PC-9 (cell line): ENCODE measurements around the gene IL17C. TPM values are rescaled to one million over a fixed set of nuclear protein-coding genes. Genes with fewer than 3 reads are reported as not detected.

Source experiments
- BruUV-seq: library from RNA; stranded (reverse); fragments of 400-500 nt; replicated peaks from 2 replicates; lab custom pipeline; 2021; lab: Mats Ljungman, UMichigan
- CTCF ChIA-PET: fragments of 300-600 bp; sonication (Branson Sonifier 250); formaldehyde crosslinking; loops from one replicate; lab custom pipeline; 2022; ENCODE audit warnings: antibody characterized with exemption; lab: Charles Lee
- POLR2A ChIA-PET: fragments of 300-600 bp; sonication (Branson Sonifier 250); formaldehyde crosslinking; loops from one replicate; lab custom pipeline; 2022; ENCODE audit warnings: antibody characterized with exemption; ENCODE audit not compliant: unreplicated experiment; lab: Charles Lee
- DNase-seq, 2 experiments: peaks; one replicate each; pipeline versions ENCODE4 v3.0.0 to v3.0.0-alpha.2; 2015 to 2022; ENCODE audit warnings: mixed read lengths in 1 of 2
- H2AFZ ChIP-seq: fragments of 200-600 bp; sonication (generic); 2 replicates; pipeline ENCODE4 v1.8.1; 2017; ENCODE audit warnings: antibody characterized with exemption
- H3F3A ChIP-seq: fragments of 200-600 bp; sonication (generic); 2 replicates; pipeline ENCODE4 v1.8.1; 2017; ENCODE audit warnings: antibody characterized with exemption, mild to moderate bottlenecking, low read depth; ENCODE audit not compliant: insufficient read depth
- H3K27ac ChIP-seq: fragments of 200-600 bp; sonication (generic); 2 replicates; pipeline ENCODE4 v1.6.1; 2016; ENCODE audit warnings: mixed run types
- H3K27me3 ChIP-seq: fragments of 200-600 bp; sonication (generic); 2 replicates; pipeline ENCODE4 v1.6.1; 2016; ENCODE audit warnings: low read depth, mixed run types; ENCODE audit not compliant: insufficient read depth
- H3K36me3 ChIP-seq: fragments of 200-600 bp; sonication (generic); 2 replicates; pipeline ENCODE4 v1.6.1; 2016; ENCODE audit warnings: low read depth, mixed run types
- H3K4me1 ChIP-seq: fragments of 200-600 bp; sonication (generic); replicated peaks from 2 replicates; pipeline ENCODE4 v1.6.1; 2016; ENCODE audit warnings: mixed run types; ENCODE audit not compliant: insufficient read depth
- H3K4me2 ChIP-seq: fragments of 200-600 bp; sonication (generic); 2 replicates; pipeline ENCODE4 v1.6.1; 2017; ENCODE audit warnings: mixed run types
- H3K4me3 ChIP-seq: fragments of 200-600 bp; sonication (generic); 2 replicates; pipeline ENCODE4 v1.6.1; 2016; ENCODE audit warnings: mixed run types
- H3K79me2 ChIP-seq: fragments of 200-600 bp; sonication (generic); 2 replicates; pipeline ENCODE4 v1.6.1; 2017; ENCODE audit warnings: low read depth, mixed run types
- H3K9me2 ChIP-seq: fragments of 200-600 bp; sonication (generic); 2 replicates; pipeline ENCODE4 v1.8.1; 2017; ENCODE audit warnings: mild to moderate bottlenecking; ENCODE audit not compliant: insufficient read depth
- H3K9me3 ChIP-seq: fragments of 200-600 bp; sonication (generic); 2 replicates; pipeline ENCODE4 v1.8.1; 2016; ENCODE audit warnings: low read depth; ENCODE audit not compliant: insufficient read depth
- H4K20me1 ChIP-seq: fragments of 200-600 bp; sonication (generic); 2 replicates; pipeline ENCODE4 v1.8.1; 2017; ENCODE audit not compliant: insufficient read depth
- EZH2 ChIP-seq: fragments of 200-600 bp; sonication (generic); IDR thresholded peaks from 2 replicates; pipeline ENCODE4 v1.8.0; 2017; ENCODE audit warnings: antibody characterized with exemption, low read depth
- intact Hi-C: fragments of 100-400 bp; cut with micrococcal nuclease; formaldehyde crosslinking; loops from one replicate; pipeline ENCODE4 v1.10.0; 2022; ENCODE audit not compliant: unreplicated experiment
- total RNA-seq: library from RNA; stranded (reverse); gene quantifications from 2 replicates; pipeline ENCODE4 v1.2.3, GENCODE V29; 2021
- TF ChIP-seq, protein P1 (sequence below): fragments of 200-600 bp; sonication (generic); conservative IDR thresholded peaks from 2 replicates; pipeline ENCODE4 v1.6.1; 2017; ENCODE audit warnings: mixed run types, antibody characterized with exemption, mild to moderate bottlenecking, moderate library complexity

IL17C gene
- total RNA-seq, 1 experiment from 2014 or later = not detected

DNA sequence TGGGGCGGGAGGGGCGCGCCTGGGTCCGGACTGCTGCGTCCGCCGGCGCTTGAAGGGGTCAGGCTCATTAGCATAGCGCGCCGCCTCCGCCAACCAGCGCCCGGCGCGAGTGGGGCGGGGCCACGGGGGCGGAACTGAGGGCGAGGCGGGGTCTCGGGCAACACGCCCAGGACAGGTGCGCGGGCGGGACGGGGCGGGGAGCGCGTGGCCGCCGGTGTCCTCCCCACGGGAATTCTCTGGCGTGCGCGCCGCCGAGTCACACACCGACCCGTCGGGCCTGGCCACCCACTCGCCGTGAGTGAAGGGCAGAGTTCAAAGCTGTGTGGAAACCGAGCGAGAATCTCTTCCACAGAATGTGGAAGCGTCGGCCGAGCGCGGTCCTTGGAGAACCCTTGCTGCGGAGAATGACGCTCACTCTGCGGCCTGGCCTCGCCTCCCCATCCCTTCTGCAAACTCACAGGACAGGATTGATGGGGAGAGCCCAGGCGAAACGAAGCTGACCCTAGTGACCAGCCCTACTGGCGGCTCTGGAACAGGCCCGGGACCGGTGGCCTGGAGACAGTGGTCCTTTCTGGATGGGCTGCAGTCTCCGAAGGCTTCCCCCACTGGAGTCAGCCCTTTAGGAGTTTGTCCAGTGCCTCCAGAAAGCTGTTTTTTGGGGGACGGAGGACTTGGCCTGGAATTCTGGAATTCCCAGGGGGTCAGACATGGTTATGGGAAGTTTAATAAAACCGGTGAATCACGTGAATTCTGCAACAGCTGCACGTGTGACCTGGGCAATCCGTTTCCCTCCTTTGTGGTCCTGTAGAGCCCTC, 48.3 kb downstream of the IL17C start, which contains the start of gene SNAI3:
TSS of gene SNAI3 (minus strand) at position 69 of the 815 bp plus-strand sequence. CDS start 101 bp downstream, outside the sequence.
- no peak for TF ChIP-seq EZH2
- TF ChIP-seq, protein P1, sequence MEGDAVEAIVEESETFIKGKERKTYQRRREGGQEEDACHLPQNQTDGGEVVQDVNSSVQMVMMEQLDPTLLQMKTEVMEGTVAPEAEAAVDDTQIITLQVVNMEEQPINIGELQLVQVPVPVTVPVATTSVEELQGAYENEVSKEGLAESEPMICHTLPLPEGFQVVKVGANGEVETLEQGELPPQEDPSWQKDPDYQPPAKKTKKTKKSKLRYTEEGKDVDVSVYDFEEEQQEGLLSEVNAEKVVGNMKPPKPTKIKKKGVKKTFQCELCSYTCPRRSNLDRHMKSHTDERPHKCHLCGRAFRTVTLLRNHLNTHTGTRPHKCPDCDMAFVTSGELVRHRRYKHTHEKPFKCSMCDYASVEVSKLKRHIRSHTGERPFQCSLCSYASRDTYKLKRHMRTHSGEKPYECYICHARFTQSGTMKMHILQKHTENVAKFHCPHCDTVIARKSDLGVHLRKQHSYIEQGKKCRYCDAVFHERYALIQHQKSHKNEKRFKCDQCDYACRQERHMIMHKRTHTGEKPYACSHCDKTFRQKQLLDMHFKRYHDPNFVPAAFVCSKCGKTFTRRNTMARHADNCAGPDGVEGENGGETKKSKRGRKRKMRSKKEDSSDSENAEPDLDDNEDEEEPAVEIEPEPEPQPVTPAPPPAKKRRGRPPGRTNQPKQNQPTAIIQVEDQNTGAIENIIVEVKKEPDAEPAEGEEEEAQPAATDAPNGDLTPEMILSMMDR = no peak
- no peaks in the 10 kb centered on the region for H4K20me1 ChIP-seq
- H3K4me3 ChIP-seq = peak within 1 kb of the TSS; percentile 88
- H3K27ac ChIP-seq = no peak within 1 kb of the TSS
- peak within 1 kb of the TSS; percentile 90 for H3K4me2 ChIP-seq
- no peaks in the 10 kb centered on the region for H3K79me2 ChIP-seq
- intact Hi-C loops = loop anchor here (5.0 to 10.0 kb wide), 2 partner anchors 126 to 232 kb away; partner anchors contain the start of genes APRT and ZFPM1
- H2AFZ ChIP-seq = peak within 1 kb of the TSS; percentile 92
- peaks cover 20% of the 10 kb centered on the region for H3K4me1 ChIP-seq
- DNase-seq = peak; percentile 64 to 94
- H3K36me3 ChIP-seq = no peaks in the 10 kb centered on the region
- BruUV-seq = no TSS peak
- peaks cover 16% of the 10 kb centered on the region; the same call in 1 of the 2 replicates for H3F3A ChIP-seq
- CTCF ChIA-PET = no interaction called here
- H3K27me3 ChIP-seq = no peaks in the 10 kb centered on the region
- H3K9me2 ChIP-seq = no peaks in the 10 kb centered on the region
- POLR2A ChIA-PET = no interaction called here
- no peaks in the 10 kb centered on the region for H3K9me3 ChIP-seq

DNA sequence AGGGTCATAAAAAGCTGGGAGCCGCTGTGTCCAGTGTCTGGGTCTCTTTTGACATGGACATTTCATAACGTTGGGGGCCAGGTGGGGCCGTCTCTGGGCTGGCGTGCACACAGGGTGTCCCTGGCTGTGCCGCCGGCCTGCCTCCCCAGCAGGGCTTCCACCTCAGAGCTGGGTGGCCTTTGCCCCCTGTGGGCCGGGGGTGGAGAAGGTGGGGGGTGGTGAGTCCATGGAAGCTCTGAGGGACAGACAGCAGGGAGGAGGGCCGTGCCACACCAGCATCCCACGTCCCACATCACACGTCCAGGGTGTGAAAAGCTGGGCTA, 48.8 kb downstream of the IL17C start:
- TF ChIP-seq EZH2 = no peak
- TF ChIP-seq, protein P1 = no peak
- H3F3A ChIP-seq = peaks cover 16% of the 10 kb centered on the region; the same call in 1 of the 2 replicates
- H3K27ac ChIP-seq = no peak overlapping the region
- H3K4me2 ChIP-seq = no peak overlapping the region
- ChIA-PET CTCF (interaction anchor here (0.6 to 1.2 kb wide), 2 partner anchors 22 to 50 kb away, joined by 8 to 9 read pairs; no protein-coding TSS in a partner anchor), POLR2A (no interaction called here)
- no peaks in the 10 kb centered on the region for H3K79me2 ChIP-seq
- no peaks in the 10 kb centered on the region for H4K20me1 ChIP-seq
- H3K27me3 ChIP-seq = no peaks in the 10 kb centered on the region
- no TSS peak for BruUV-seq
- intact Hi-C loops = loop anchor here (5.0 to 10.0 kb wide), 2 partner anchors 125 to 232 kb away; partner anchors contain the start of genes APRT and ZFPM1
- DNase-seq = no peak
- H3K4me3 ChIP-seq = no peak overlapping the region
- H3K9me2 ChIP-seq = no peaks in the 10 kb centered on the region
- H3K36me3 ChIP-seq = no peaks in the 10 kb centered on the region
- no peaks in the 10 kb centered on the region for H3K9me3 ChIP-seq
- no peak overlapping the region for H2AFZ ChIP-seq
- peaks cover 20% of the 10 kb centered on the region for H3K4me1 ChIP-seq

DNA sequence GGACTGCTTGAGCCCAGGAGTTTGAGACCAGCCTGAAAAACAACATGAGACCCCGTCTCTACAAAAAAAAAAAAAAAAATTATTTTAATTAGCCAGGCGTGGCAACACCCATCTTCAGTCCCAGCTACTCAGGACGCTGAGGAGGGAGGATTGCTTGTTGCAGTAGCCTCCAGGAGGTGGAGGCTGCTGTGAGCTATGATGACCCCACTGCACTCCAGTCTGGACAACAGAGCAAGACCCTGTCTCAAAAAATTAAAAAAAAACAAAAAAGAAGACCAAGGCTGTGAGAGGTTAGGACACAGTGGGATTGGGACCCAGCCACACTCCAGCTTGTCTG, 49.3 kb downstream of the IL17C start:
- intact Hi-C loops = loop anchor here (5.0 to 10.0 kb wide), 2 partner anchors 125 to 233 kb away; partner anchors contain the start of genes APRT and ZFPM1

More for the DNA sequence above, 49.3 kb downstream of the IL17C start:
- ChIA-PET POLR2A (interaction anchor here (0.5 to 1.0 kb wide), 2 partner anchors 73 to 505 kb away, joined by 3 to 16 read pairs; no protein-coding TSS in a partner anchor), CTCF (interaction anchor here (0.6 to 1.2 kb wide), 5 partner anchors 15 to 233 kb away, joined by 4 to 9 read pairs (median 8); no protein-coding TSS in a partner anchor)
- no TSS peak for BruUV-seq
- DNase-seq = no peak
- H3K9me3 ChIP-seq = no peaks in the 10 kb centered on the region
- H3K4me2 ChIP-seq = peak overlapping the region; percentile 60
- TF ChIP-seq, protein P1 = no peak
- H2AFZ ChIP-seq = no peak overlapping the region
- no peaks in the 10 kb centered on the region for H3K27me3 ChIP-seq
- no peaks in the 10 kb centered on the region for H3K79me2 ChIP-seq
- H3K36me3 ChIP-seq = no peaks in the 10 kb centered on the region
- H3F3A ChIP-seq = peaks cover 16% of the 10 kb centered on the region; the same call in 1 of the 2 replicates
- H3K4me3 ChIP-seq = no peak overlapping the region
- H3K27ac ChIP-seq = no peak overlapping the region
- H4K20me1 ChIP-seq = no peaks in the 10 kb centered on the region
- H3K9me2 ChIP-seq = no peaks in the 10 kb centered on the region
- peaks cover 20% of the 10 kb centered on the region for H3K4me1 ChIP-seq
